Hematopoietic multipotent progenitor cell (in vitro differentiated cells): Measurements from ENCODE around the gene CHML. TPM values are rescaled to one million over a fixed set of nuclear protein-coding genes. Genes with fewer than 3 reads are reported as not detected.

Experiments used
- DNase-seq, 3 donors: peaks; one replicate each; pipeline ENCODE4 v3.0.0-alpha.2; 2011 to 2015; ENCODE audit warnings: low read depth in 2 of 3, low spot score in 2 of 3
- total RNA-seq: library from RNA; depleted of rRNA; stranded (reverse); fragments of >200 nt; gene quantifications from one replicate; pipeline ENCODE4 v1.2.3, GENCODE V29; 2012

Gene CHML
- total RNA-seq, 1 donor, result 14.0 TPM

GRCh38 chr1:241592273-241592958 is 47.8 kb downstream of the CHML start:
- DNase-seq, result no peak

GRCh38 chr1:241591736-241592135 is 48.4 kb downstream of the CHML start:
- DNase-seq, result no peak

- no peak for DNase-seq
These were observed 48.9 kb downstream of the CHML start for GRCh38 chr1:241591317-241591716.

DNA sequence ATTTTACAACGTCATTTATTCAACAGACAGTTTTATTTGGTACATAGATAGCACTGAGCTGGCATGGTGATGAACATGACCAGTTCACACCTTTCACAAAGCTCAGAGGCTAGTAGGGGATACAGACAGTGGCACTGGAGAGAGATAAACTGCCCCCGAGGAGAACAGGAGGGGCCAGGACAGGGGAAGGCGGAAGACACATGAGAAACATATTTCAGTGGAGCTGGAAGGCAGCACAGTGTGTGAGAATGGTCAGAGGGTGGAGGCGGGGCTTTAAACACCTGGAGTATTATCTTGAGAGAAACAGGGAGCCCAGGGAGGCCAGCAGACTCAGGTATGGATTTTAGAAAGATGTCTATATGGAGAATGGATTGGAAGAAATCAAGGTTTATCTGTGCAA is 49.5 kb downstream of the CHML start:
- DNase-seq, result no peak

Other genes starting within 250 kb of the CHML start
- 20.5 TPM for gene FH, start 120.6 kb downstream of the CHML start, total RNA-seq
- 0.81 TPM for gene KMO, start 108.0 kb downstream of the CHML start, total RNA-seq
- 17.8 TPM for gene OPN3, start within 50 bp of the CHML start, total RNA-seq
- not detected for gene WDR64, start 11.9 kb upstream of the CHML start, total RNA-seq
- 3.5 TPM for gene EXO1, start 207.8 kb upstream of the CHML start, total RNA-seq